Left ventricle myocardium inferior (tissue), 1 donor: ENCODE data around the gene PSD2. TPM values are rescaled to one million over a fixed set of nuclear protein-coding genes. Genes with fewer than 3 reads are reported as not detected.

ENCODE experiments used
- DNase-seq: peaks from one replicate; pipeline ENCODE4 v3.0.0-alpha.2; 2020
- H3K27ac ChIP-seq: fragments of 200-600 bp; replicated peaks from 2 replicates; pipeline ENCODE4 v1.8.0; 2021
- H3K27me3 ChIP-seq: fragments of 200-600 bp; 2 replicates; pipeline ENCODE4 v1.8.0; 2021; ENCODE audit warnings: low read depth
- H3K36me3 ChIP-seq: fragments of 200-600 bp; 2 replicates; pipeline ENCODE4 v1.8.0; 2021
- H3K4me1 ChIP-seq: fragments of 200-600 bp; 2 replicates; pipeline ENCODE4 v1.8.0; 2021
- H3K4me3 ChIP-seq: fragments of 200-600 bp; 2 replicates; pipeline ENCODE4 v1.8.0; 2021; ENCODE audit warnings: mild to moderate bottlenecking, moderate library complexity
- H3K9me3 ChIP-seq: fragments of 200-600 bp; replicated peaks from 2 replicates; pipeline ENCODE4 v1.8.0; 2021
- intact Hi-C: fragments of 100-400 bp; cut with micrococcal nuclease; formaldehyde crosslinking; loops from one replicate; pipeline ENCODE4 v1.11.0; 2022
- total RNA-seq: library from RNA; stranded (reverse); fragmentation: NEBNext Ultra II Directional; extraction: Animal tissue kit (Norgen Biotek cat#: 25700); gene quantifications from one replicate; pipeline ENCODE4 v1.2.1, GENCODE V29; 2021
- TF ChIP-seq, protein P1 (sequence below): fragments of 200-600 bp; IDR thresholded peaks from 2 replicates; pipeline ENCODE4 v1.8.0; 2021; ENCODE audit warnings: antibody characterized with exemption, mild to moderate bottlenecking, borderline replicate concordance
- donor health status: DM: no; HTN: yes; CAD: no; lungs with severe emphysema.

PSD2 gene
- total RNA-seq, 1 donor from 2014 or later: not detected

DNA sequence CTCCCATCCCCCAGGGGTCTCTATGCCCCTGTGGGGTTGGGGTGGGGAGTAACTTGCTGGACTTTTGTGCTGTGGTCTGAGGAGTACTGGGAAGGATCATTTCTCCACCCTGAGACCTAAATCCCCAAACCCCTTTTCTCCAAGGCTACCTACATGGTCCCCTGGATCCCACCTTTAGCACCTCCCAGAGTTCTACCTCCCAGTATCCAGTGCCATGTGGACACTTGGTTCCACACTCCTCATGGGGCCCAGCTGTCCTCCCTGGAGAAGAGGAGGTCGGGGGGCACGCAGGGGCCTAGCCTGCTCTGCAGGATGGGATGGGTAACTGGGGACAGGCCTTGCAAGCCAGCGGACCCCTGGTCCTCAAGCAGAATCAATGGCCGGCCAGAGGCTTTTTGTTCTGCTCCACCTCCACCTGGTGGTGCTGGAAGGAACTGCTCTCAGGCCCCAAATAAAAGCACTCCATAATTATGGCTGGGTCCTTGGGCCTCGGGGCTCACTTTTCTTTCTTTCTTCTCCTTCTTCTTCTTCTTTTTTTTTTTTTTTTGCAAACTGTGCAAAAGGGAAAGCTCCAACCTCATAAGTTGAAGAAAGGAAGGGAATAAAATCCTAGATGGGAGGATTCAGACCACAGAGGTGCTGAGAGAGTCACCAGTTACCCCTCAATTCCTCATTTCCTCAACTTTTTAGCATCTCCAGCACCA is 68.4 kb downstream of the PSD2 start:
- TF ChIP-seq, protein P1, sequence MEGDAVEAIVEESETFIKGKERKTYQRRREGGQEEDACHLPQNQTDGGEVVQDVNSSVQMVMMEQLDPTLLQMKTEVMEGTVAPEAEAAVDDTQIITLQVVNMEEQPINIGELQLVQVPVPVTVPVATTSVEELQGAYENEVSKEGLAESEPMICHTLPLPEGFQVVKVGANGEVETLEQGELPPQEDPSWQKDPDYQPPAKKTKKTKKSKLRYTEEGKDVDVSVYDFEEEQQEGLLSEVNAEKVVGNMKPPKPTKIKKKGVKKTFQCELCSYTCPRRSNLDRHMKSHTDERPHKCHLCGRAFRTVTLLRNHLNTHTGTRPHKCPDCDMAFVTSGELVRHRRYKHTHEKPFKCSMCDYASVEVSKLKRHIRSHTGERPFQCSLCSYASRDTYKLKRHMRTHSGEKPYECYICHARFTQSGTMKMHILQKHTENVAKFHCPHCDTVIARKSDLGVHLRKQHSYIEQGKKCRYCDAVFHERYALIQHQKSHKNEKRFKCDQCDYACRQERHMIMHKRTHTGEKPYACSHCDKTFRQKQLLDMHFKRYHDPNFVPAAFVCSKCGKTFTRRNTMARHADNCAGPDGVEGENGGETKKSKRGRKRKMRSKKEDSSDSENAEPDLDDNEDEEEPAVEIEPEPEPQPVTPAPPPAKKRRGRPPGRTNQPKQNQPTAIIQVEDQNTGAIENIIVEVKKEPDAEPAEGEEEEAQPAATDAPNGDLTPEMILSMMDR: peak; percentile 91
- intact Hi-C loops: no loop called here
- Histone ChIP-seq H3K9me3 (no peaks in the 10 kb centered on the region), H3K4me3 (no peak overlapping the region), H3K27me3 (no peaks in the 10 kb centered on the region), H3K36me3 (no peaks in the 10 kb centered on the region), H3K4me1 (peaks cover 14% of the 10 kb centered on the region), H3K27ac (peak overlapping the region; percentile 69)
- DNase-seq: peak; percentile 62

DNA sequence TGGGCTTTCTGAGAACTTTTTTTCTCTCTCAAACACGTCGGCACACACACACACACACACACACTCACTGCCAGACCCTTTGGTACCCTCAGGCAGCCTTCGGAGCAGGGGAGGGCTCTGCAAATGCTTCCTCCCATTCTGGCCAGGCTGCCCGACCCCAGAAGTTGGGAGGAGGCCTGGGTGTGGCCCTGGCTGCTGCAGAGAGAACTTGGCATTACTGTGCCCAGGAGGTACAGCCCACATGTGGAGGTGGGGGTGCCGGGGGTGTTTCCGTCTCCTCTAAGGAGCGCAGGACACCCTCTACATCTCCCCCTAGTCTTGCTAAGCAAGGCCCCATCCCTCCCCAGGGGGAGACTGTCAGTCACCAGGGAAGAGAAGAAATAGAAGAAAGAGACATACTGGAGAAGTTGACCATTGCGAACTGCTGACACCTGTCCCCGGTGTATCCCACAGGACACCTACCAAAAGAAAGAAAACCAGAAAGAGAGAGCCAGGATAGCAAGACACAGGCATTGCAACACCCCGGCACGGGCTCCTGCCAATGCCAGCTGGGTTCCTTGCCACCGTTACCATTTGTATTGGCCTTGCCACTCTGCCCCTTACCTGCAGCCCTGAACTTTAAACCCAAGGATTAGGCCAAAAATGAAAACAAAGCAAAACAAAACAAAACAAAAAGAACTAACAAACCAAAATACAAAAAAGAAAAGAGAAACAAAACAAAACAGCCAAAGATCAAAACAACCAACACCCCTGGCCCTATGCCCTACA is 69.3 kb downstream of the PSD2 start:
- Histone ChIP-seq H3K4me1 (peaks cover 22% of the 10 kb centered on the region), H3K27ac (no peak overlapping the region), H3K4me3 (no peak overlapping the region), H3K36me3 (no peaks in the 10 kb centered on the region), H3K27me3 (no peaks in the 10 kb centered on the region), H3K9me3 (no peaks in the 10 kb centered on the region)
- TF ChIP-seq, protein P1: no peak
- DNase-seq: no peak
- intact Hi-C loops: loop anchor here (5.0 kb wide), 1 partner anchor 78 kb away; no protein-coding TSS in a partner anchor

DNA sequence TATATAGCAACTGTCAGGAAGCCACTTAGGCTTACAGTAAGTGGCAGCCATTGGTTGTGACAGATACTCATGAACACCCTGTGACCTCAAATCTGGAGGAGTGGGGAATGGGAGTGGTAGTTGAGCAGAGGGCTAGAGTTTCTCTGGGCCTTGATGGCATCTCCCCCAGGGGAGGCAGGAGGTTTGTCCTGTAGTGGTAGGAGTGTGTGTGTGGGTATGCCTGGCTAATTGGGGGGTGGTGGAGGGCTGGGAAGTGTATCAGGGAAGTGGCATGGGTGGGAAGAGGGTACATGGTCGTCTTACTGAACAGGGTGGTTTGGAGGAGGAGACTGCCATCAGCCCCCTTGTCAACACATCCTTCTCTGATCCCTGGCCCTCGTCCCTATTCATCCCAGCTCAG is 71.5 kb downstream of the PSD2 start:
- H3K4me3 ChIP-seq: no peak overlapping the region
- intact Hi-C loops: loop anchor here (5.0 kb wide), 1 partner anchor 80 kb away; no protein-coding TSS in a partner anchor
- H3K36me3 ChIP-seq: no peaks in the 10 kb centered on the region
- peaks cover 22% of the 10 kb centered on the region for H3K4me1 ChIP-seq
- TF ChIP-seq, protein P1: no peak
- no peak for DNase-seq
- H3K9me3 ChIP-seq: no peaks in the 10 kb centered on the region
- no peaks in the 10 kb centered on the region for H3K27me3 ChIP-seq
- H3K27ac ChIP-seq: no peak overlapping the region

DNA sequence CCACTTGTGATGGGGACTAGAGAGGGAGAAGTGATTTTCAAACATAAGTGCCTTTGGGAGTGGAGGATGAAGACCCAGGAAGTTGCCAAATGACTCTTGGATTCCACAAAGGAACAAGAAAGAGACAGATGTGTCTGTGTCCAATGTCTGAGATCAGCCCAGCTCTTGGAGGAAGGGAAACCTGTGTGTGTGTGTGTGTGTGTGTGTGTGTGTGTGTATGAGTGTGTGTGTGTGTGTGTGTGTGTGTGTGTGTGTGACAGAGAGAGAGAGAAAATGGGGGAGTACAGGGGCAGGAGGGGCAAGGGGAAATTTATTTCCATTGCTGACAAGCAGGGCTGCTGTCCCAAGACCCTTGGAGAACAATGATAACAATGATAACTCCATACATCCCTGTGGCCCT is 72.0 kb downstream of the PSD2 start:
- H3K27me3 ChIP-seq: no peaks in the 10 kb centered on the region

More for the DNA sequence above, 72.0 kb downstream of the PSD2 start:
- DNase-seq: no peak
- no peak overlapping the region for H3K4me3 ChIP-seq
- no peaks in the 10 kb centered on the region for H3K36me3 ChIP-seq
- intact Hi-C loops: loop anchor here (5.0 kb wide), 1 partner anchor 80 kb away; no protein-coding TSS in a partner anchor
- no peak overlapping the region for H3K27ac ChIP-seq
- H3K9me3 ChIP-seq: no peaks in the 10 kb centered on the region
- TF ChIP-seq, protein P1: no peak
- peaks cover 22% of the 10 kb centered on the region for H3K4me1 ChIP-seq
